ENCODE results near the gene ZFYVE28.

DNA sequence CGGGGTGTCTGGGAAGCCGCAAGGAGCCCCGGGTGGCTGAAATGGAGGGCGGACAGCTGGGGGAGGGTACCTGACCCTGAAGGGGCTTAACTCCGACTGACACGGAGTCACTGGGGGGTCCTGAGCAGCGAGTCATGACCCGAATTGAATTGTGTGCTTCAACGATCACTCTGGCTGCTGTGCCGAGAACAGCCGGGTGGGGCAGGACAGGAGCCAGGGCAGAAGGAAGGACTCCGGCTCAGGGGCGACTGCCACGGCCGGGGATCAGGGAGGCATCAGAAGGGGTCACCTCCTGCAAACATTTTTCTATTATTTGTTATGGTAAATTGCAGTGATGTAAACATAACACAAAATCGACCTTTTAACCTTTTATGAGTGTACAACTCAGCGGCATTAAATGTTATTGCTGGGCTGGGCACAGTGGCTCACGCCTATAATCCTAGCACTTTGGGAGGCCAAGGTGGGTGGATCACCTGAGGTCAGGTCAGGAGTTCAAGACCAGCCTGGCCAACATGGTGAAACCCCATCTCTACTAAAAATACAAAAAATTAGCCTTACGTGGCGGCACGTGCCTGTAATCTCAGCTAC is 21.6 kb downstream of the ZFYVE28 start:
- TF ChIP-seq, protein P1, sequence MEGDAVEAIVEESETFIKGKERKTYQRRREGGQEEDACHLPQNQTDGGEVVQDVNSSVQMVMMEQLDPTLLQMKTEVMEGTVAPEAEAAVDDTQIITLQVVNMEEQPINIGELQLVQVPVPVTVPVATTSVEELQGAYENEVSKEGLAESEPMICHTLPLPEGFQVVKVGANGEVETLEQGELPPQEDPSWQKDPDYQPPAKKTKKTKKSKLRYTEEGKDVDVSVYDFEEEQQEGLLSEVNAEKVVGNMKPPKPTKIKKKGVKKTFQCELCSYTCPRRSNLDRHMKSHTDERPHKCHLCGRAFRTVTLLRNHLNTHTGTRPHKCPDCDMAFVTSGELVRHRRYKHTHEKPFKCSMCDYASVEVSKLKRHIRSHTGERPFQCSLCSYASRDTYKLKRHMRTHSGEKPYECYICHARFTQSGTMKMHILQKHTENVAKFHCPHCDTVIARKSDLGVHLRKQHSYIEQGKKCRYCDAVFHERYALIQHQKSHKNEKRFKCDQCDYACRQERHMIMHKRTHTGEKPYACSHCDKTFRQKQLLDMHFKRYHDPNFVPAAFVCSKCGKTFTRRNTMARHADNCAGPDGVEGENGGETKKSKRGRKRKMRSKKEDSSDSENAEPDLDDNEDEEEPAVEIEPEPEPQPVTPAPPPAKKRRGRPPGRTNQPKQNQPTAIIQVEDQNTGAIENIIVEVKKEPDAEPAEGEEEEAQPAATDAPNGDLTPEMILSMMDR (IDR thresholded peaks at IDR 0.05), result no peak
- no peak for TF ChIP-seq EZH2 (IDR thresholded peaks at IDR 0.05; ENCODE audit: borderline replicate concordance, insufficient read depth, low read depth, low read length, poor library complexity, severe bottlenecking)

All from B cell (primary cell).